ENCODE results near the gene LCN6. TPM values are rescaled to one million over a fixed set of nuclear protein-coding genes. Genes with fewer than 3 reads are reported as not detected.

The LCN6 gene
- total RNA-seq, 1 experiment from 2014 or later: not detected

GRCh38 chr9:136721339-136722092 lies 26.8 kb downstream of the LCN6 start:
- Histone ChIP-seq H3K27me3 (replicated peaks; ENCODE audit: control insufficient read depth, insufficient read depth, low read length) (no peaks in the 10 kb centered on the region), H3K4me1 (peaks cover 13% of the 10 kb centered on the region), H3K36me3 (ENCODE audit: control insufficient read depth, insufficient read depth, low read length) (peaks cover 13% of the 10 kb centered on the region), H3K9me3 (no peaks in the 10 kb centered on the region), H3K4me3 (ENCODE audit: low read depth, low read length) (no peak overlapping the region)
- TF ChIP-seq, protein P1, sequence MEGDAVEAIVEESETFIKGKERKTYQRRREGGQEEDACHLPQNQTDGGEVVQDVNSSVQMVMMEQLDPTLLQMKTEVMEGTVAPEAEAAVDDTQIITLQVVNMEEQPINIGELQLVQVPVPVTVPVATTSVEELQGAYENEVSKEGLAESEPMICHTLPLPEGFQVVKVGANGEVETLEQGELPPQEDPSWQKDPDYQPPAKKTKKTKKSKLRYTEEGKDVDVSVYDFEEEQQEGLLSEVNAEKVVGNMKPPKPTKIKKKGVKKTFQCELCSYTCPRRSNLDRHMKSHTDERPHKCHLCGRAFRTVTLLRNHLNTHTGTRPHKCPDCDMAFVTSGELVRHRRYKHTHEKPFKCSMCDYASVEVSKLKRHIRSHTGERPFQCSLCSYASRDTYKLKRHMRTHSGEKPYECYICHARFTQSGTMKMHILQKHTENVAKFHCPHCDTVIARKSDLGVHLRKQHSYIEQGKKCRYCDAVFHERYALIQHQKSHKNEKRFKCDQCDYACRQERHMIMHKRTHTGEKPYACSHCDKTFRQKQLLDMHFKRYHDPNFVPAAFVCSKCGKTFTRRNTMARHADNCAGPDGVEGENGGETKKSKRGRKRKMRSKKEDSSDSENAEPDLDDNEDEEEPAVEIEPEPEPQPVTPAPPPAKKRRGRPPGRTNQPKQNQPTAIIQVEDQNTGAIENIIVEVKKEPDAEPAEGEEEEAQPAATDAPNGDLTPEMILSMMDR (IDR thresholded peaks at IDR 0.05; ENCODE audit: insufficient read depth in 1 of 2, low read depth in 1 of 2, low read length in 1 of 2, severe bottlenecking in 1 of 2, unreplicated experiment in 1 of 2): no peak
- peaks cover 3% of the 10 kb centered on the region for H3K4me1 Mint-ChIP-seq (ENCODE audit: low read depth, unreplicated experiment)
- H3K4me3 Mint-ChIP-seq (ENCODE audit: unreplicated experiment): no peak overlapping the region
- CTCF ChIA-PET: interaction anchor here (0.6 kb wide), 1 partner anchor 67 kb away, joined by 6 read pairs; no protein-coding TSS in a partner anchor
- peak overlapping the region; percentile 21 for H3K27ac Mint-ChIP-seq (ENCODE audit: unreplicated experiment)
- intact Hi-C loops (cut with micrococcal nuclease; ENCODE audit: unreplicated experiment): no loop called here
- no TSS peak for BruUV-seq (replicated peaks)
- no peak for DNase-seq
- H3K36me3 Mint-ChIP-seq (ENCODE audit: insufficient read depth, unreplicated experiment): peaks cover 73% of the 10 kb centered on the region
- no peaks in the 10 kb centered on the region for H3K9me3 Mint-ChIP-seq (ENCODE audit: unreplicated experiment)
- POLR2A ChIA-PET: no interaction called here
- H3K27me3 Mint-ChIP-seq (ENCODE audit: insufficient read depth, unreplicated experiment): no peaks in the 10 kb centered on the region

DNA sequence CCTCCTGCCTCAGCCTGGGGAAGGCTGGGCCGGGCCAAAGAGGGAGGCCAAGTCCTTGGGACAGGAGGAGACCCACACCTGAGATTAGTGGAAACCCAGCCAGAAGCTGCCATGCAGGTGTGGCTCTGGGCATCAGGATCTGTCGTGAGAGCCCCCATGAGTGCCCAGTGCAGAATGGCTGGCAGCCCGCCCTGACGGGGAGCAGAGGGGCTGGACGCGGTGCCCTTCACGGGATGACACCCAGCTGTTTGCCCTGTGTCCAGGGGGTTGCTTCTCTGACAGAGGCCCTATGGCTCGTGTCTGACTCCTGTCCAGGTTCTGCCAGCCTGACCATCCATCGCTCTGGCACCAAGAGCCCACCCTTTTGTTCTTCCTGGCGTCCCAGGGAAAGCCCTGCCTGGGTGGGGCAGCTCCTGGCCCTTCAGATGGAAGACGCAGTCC lies 27.4 kb downstream of the LCN6 start:
- POLR2A ChIA-PET: no interaction called here
- no peaks in the 10 kb centered on the region for H3K9me3 ChIP-seq
- H3K27ac Mint-ChIP-seq (ENCODE audit: unreplicated experiment): peak overlapping the region; percentile 55
- no TSS peak for BruUV-seq (replicated peaks)
- H3K4me1 ChIP-seq: peaks cover 7% of the 10 kb centered on the region
- H3K36me3 ChIP-seq (ENCODE audit: control insufficient read depth, insufficient read depth, low read length): peaks cover 9% of the 10 kb centered on the region
- peaks cover 67% of the 10 kb centered on the region for H3K36me3 Mint-ChIP-seq (ENCODE audit: insufficient read depth, unreplicated experiment)
- peaks cover 3% of the 10 kb centered on the region for H3K4me1 Mint-ChIP-seq (ENCODE audit: low read depth, unreplicated experiment)
- TF ChIP-seq, protein P1 (IDR thresholded peaks at IDR 0.05; ENCODE audit: insufficient read depth in 1 of 2, low read depth in 1 of 2, low read length in 1 of 2, severe bottlenecking in 1 of 2, unreplicated experiment in 1 of 2): no peak
- no peak for DNase-seq
- H3K4me3 ChIP-seq (ENCODE audit: low read depth, low read length): no peak overlapping the region
- H3K9me3 Mint-ChIP-seq (ENCODE audit: unreplicated experiment): no peaks in the 10 kb centered on the region
- no peak overlapping the region for H3K4me3 Mint-ChIP-seq (ENCODE audit: unreplicated experiment)
- no peaks in the 10 kb centered on the region for H3K27me3 Mint-ChIP-seq (ENCODE audit: insufficient read depth, unreplicated experiment)
- CTCF ChIA-PET: interaction anchor here (0.6 kb wide), 1 partner anchor 67 kb away, joined by 6 read pairs; no protein-coding TSS in a partner anchor
- H3K27me3 ChIP-seq (replicated peaks; ENCODE audit: control insufficient read depth, insufficient read depth, low read length): no peaks in the 10 kb centered on the region
- intact Hi-C loops (cut with micrococcal nuclease; ENCODE audit: unreplicated experiment): no loop called here

DNA sequence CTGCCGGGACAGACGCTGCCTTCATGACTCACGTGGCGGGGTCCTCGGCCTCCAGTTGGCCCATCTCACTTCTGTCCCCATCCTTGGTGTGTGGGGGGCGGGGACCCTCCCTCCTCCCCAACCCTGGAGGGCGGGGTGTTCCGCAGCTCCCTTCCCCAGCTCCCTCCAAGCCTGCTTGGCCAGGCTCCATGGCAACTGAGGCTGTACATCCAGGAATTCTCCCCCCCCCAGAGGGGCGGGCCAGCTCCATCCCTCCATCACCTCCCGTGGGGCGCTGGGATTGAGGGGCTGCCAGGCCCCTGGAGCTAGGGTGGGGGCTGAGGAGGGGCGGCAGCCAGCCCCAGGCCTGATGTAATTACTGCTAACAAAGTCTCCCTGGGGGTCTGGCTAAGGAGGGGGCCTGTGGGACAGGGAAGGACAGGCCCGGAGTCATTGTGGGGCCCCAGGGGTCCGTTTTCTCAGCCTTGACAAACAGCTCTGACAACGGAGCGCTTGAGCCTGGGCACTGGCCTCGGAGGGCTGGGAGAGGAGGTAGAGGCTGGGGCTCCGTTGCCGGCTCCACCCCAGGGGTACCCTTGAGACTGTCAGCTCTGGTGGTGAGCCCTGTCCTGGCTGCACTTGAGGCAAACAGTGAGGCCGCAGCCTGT lies 28.0 kb downstream of the LCN6 start:
- no peak overlapping the region for H3K4me3 Mint-ChIP-seq (ENCODE audit: unreplicated experiment)
- peaks cover 6% of the 10 kb centered on the region for H3K4me1 Mint-ChIP-seq (ENCODE audit: low read depth, unreplicated experiment)
- peak overlapping the region; percentile 55 for H3K27ac Mint-ChIP-seq (ENCODE audit: unreplicated experiment)
- no peaks in the 10 kb centered on the region for H3K27me3 Mint-ChIP-seq (ENCODE audit: insufficient read depth, unreplicated experiment)
- peaks cover 61% of the 10 kb centered on the region for H3K36me3 Mint-ChIP-seq (ENCODE audit: insufficient read depth, unreplicated experiment)
- H3K9me3 ChIP-seq: no peaks in the 10 kb centered on the region
- H3K36me3 ChIP-seq (ENCODE audit: control insufficient read depth, insufficient read depth, low read length): peaks cover 6% of the 10 kb centered on the region
- peaks cover 1% of the 10 kb centered on the region for H3K4me1 ChIP-seq
- intact Hi-C loops (cut with micrococcal nuclease; ENCODE audit: unreplicated experiment): no loop called here
- no peak overlapping the region for H3K4me3 ChIP-seq (ENCODE audit: low read depth, low read length)
- H3K27me3 ChIP-seq (replicated peaks; ENCODE audit: control insufficient read depth, insufficient read depth, low read length): no peaks in the 10 kb centered on the region
- no peaks in the 10 kb centered on the region for H3K9me3 Mint-ChIP-seq (ENCODE audit: unreplicated experiment)
- DNase-seq: no peak
- ChIA-PET CTCF (no interaction called here), POLR2A (no interaction called here)
- no TSS peak for BruUV-seq (replicated peaks)
- TF ChIP-seq, protein P1 (IDR thresholded peaks at IDR 0.05; ENCODE audit: insufficient read depth in 1 of 2, low read depth in 1 of 2, low read length in 1 of 2, severe bottlenecking in 1 of 2, unreplicated experiment in 1 of 2): no peak
